ENCODE results near the gene ZBTB42. TPM values are rescaled to one million over a fixed set of nuclear protein-coding genes. Genes with fewer than 3 reads are reported as not detected.

Gene ZBTB42
- total and polyA plus RNA-seq, 2 of the 13 experiments (the other 11 are each of a cell fraction or from before 2014, with no cell fraction given), result 2.8 to 4.2 TPM

DNA sequence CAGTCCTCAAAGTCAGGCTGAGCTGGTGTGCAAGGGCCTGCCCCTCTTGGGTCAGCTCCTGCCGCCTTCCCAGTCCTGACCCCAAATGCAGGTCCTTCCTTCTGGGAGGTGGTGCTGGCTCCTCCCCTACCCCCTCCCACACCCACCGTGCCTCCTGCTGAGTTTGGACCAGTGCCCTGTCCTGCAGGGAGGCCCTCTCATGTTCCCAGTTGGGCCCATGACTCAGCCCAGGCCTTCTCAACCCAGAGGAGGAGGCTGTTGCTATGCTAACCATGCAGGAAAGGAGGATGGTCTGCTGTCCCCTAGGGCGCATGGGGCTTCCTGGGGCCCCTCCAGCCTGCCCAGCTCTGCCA, 4.4 kb downstream of the ZBTB42 start:
- Histone ChIP-seq H3K79me2 (ENCODE audit: insufficient read depth, low read length) (no peaks in the 10 kb centered on the region), H4K20me1 (ENCODE audit: insufficient read depth, low read length) (peaks cover 7% of the 10 kb centered on the region; the same call in 1 of the 2 replicates), H3K27ac (ENCODE audit: extremely low read length, insufficient read depth, low read length) (no peak overlapping the region), H3K36me3 (replicated peaks in 1 of 2; ENCODE audit: control insufficient read depth in 1 of 2, insufficient read depth in 2 of 2, low read length in 2 of 2) (no peaks in the 10 kb centered on the region), H3K27me3 (ENCODE audit: control insufficient read depth in 1 of 2, insufficient read depth in 2 of 2, low read length in 2 of 2) (no peaks in the 10 kb centered on the region), H3K4me3 (replicated peaks in 1 of 3; ENCODE audit: insufficient read depth in 1 of 3, low read depth in 2 of 3, low read length in 3 of 3) (no peak overlapping the region), H2AFZ (ENCODE audit: low read length) (no peak overlapping the region), H3K4me2 (ENCODE audit: low read depth, low read length) (no peak overlapping the region; the same call in 1 of the 2 replicates), H3K9me3 (ENCODE audit: low read length) (no peaks in the 10 kb centered on the region), H3K9ac (ENCODE audit: insufficient read depth, low read depth, low read length) (no peak overlapping the region), H3K4me1 (ENCODE audit: insufficient read depth, low read length) (peaks cover 32% of the 10 kb centered on the region)
- CTCF ChIA-PET (ENCODE audit: low intra/inter-chr PET ratio, low total read pairs), result no interaction called here
- TF ChIP-seq ZNF30 (CRISPR knock-in tag; IDR thresholded peaks at IDR 0.05), result no peak
- TF ChIP-seq ZNF557 (CRISPR knock-in tag; IDR thresholded peaks at IDR 0.05), result no peak
- peak; percentile 51 for TF ChIP-seq AGO2 (optimal IDR thresholded peaks at IDR 0.05; ENCODE audit: low read depth, low read length)
- TF ChIP-seq ZFX (CRISPR knock-in tag; IDR thresholded peaks at IDR 0.05; ENCODE audit: low read depth), result 0 out of 2 replicates have a peak, but pooled peaks have one; percentile 38
- TF ChIP-seq, protein P1, sequence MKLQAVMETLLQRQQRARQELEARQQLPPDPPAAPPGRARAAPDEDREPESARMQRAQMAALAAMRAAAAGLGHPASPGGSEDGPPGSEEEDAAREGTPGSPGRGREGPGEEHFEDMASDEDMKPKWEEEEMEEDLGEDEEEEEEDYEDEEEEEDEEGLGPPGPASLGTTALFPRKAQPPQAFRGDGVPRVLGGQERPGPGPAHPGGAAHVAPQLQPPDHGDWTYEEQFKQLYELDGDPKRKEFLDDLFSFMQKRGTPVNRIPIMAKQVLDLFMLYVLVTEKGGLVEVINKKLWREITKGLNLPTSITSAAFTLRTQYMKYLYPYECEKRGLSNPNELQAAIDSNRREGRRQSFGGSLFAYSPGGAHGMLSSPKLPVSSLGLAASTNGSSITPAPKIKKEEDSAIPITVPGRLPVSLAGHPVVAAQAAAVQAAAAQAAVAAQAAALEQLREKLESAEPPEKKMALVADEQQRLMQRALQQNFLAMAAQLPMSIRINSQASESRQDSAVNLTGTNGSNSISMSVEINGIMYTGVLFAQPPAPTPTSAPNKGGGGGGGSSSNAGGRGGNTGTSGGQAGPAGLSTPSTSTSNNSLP (IDR thresholded peaks at IDR 0.05; ENCODE audit: low read depth, low read length), result no peak
- peak; percentile 41; the same call in 1 of the 2 replicates for TF ChIP-seq FOSL2 (CRISPR knock-in tag; IDR thresholded peaks at IDR 0.05)
- no peak for TF ChIP-seq ZNF780A (CRISPR knock-in tag; IDR thresholded peaks at IDR 0.05)
- TF ChIP-seq AKAP8 (CRISPR knock-in tag; IDR thresholded peaks at IDR 0.05), result peak; percentile 40; the same call in 1 of the 2 replicates
- TF ChIP-seq HNF4G (IDR thresholded peaks at IDR 0.05; ENCODE audit: borderline replicate concordance, low read depth, low read length), result no peak
- no peak for TF ChIP-seq HNF4G (CRISPR knock-in tag; IDR thresholded peaks at IDR 0.05; ENCODE audit: borderline replicate concordance, low read depth)
- TF ChIP-seq, protein P2, sequence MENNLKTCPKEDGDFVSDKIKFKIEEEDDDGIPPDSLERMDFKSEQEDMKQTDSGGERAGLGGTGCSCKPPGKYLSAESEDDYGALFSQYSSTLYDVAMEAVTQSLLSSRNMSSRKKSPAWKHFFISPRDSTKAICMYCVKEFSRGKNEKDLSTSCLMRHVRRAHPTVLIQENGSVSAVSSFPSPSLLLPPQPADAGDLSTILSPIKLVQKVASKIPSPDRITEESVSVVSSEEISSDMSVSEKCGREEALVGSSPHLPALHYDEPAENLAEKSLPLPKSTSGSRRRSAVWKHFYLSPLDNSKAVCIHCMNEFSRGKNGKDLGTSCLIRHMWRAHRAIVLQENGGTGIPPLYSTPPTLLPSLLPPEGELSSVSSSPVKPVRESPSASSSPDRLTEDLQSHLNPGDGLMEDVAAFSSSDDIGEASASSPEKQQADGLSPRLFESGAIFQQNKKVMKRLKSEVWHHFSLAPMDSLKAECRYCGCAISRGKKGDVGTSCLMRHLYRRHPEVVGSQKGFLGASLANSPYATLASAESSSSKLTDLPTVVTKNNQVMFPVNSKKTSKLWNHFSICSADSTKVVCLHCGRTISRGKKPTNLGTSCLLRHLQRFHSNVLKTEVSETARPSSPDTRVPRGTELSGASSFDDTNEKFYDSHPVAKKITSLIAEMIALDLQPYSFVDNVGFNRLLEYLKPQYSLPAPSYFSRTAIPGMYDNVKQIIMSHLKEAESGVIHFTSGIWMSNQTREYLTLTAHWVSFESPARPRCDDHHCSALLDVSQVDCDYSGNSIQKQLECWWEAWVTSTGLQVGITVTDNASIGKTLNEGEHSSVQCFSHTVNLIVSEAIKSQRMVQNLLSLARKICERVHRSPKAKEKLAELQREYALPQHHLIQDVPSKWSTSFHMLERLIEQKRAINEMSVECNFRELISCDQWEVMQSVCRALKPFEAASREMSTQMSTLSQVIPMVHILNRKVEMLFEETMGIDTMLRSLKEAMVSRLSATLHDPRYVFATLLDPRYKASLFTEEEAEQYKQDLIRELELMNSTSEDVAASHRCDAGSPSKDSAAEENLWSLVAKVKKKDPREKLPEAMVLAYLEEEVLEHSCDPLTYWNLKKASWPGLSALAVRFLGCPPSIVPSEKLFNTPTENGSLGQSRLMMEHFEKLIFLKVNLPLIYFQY (CRISPR knock-in tag; IDR thresholded peaks at IDR 0.05; ENCODE audit: borderline replicate concordance), result no peak
- no TSS peak for BruUV-seq (replicated peaks)
- POLR2A ChIA-PET, result no interaction called here
- FAIRE-seq, result no peak
- in situ Hi-C loops (cut with HindIII; ENCODE audit: extremely low pct_ligation_motif_present, low pct_unique_long_range_greater_than_20kb), result no loop called here
- peak; percentile 16 for ATAC-seq
- DNase-seq (ENCODE audit: low spot score), result no peak
- intact Hi-C loops (cut with micrococcal nuclease; ENCODE audit: unreplicated experiment), result no loop called here
- WGBS (ENCODE audit: low lambda C conversion rate), result no CpG with 5 or more reads among the region's 3 CpGs

All from HepG2 (cell line).